Cardiac fibroblast (primary cell): ENCODE results near the gene CNFN.
A peak's percentile ranks its signal among the peaks of the same experiment; 100 is the strongest.

Source experiments
- DNase-seq, 2 donors: peaks; one replicate each; pipeline versions ENCODE4 v3.0.0 to v3.0.0-alpha.2; 2010; ENCODE audit warnings: low read depth in 2 of 2
- H3K4me3 ChIP-seq, 2 donors: replicated peaks in 1 of 2; 1 replicate in 1 of 2; 2 replicates in 1 of 2; pipeline ENCODE4 v1.5.1; 2011; ENCODE audit warnings: low read depth in 2 of 2, low read length in 2 of 2, mild to moderate bottlenecking in 2 of 2, moderate library complexity in 1 of 2
- CTCF ChIP-seq: IDR thresholded peaks from one replicate; pipeline ENCODE4 v1.5.1; 2011; ENCODE audit warnings: low read depth, mild to moderate bottlenecking, low read length, inconsistent platforms

Gene CNFN

GRCh38 chr19:42351079-42351735 lies 38.9 kb downstream of the CNFN start:
- no peak for TF ChIP-seq CTCF
- no peak overlapping the region for H3K4me3 ChIP-seq
- no peak for DNase-seq

- TF ChIP-seq CTCF: no peak
- no peak for DNase-seq
- H3K4me3 ChIP-seq: no peak overlapping the region
Observed at GRCh38 chr19:42350417-42350816, 39.7 kb downstream of the CNFN start.

GRCh38 chr19:42349378-42350107 lies 40.6 kb downstream of the CNFN start:
- TF ChIP-seq CTCF: no peak
- DNase-seq: no peak
- no peak overlapping the region for H3K4me3 ChIP-seq

- no peak overlapping the region for H3K4me3 ChIP-seq
- TF ChIP-seq CTCF: no peak
- DNase-seq: no peak
Observed at GRCh38 chr19:42348211-42348610, 41.9 kb downstream of the CNFN start.

- DNase-seq: peak; percentile 44 to 73
- H3K4me3 ChIP-seq: no peak overlapping the region
- TF ChIP-seq CTCF: no peak
Observed at GRCh38 chr19:42345191-42345812, 44.8 kb downstream of the CNFN start.

GRCh38 chr19:42344336-42344893 lies 45.7 kb downstream of the CNFN start:
- no peak overlapping the region for H3K4me3 ChIP-seq
- no peak for TF ChIP-seq CTCF
- no peak for DNase-seq
